ENCODE data around the gene LRRC74A.

DNA sequence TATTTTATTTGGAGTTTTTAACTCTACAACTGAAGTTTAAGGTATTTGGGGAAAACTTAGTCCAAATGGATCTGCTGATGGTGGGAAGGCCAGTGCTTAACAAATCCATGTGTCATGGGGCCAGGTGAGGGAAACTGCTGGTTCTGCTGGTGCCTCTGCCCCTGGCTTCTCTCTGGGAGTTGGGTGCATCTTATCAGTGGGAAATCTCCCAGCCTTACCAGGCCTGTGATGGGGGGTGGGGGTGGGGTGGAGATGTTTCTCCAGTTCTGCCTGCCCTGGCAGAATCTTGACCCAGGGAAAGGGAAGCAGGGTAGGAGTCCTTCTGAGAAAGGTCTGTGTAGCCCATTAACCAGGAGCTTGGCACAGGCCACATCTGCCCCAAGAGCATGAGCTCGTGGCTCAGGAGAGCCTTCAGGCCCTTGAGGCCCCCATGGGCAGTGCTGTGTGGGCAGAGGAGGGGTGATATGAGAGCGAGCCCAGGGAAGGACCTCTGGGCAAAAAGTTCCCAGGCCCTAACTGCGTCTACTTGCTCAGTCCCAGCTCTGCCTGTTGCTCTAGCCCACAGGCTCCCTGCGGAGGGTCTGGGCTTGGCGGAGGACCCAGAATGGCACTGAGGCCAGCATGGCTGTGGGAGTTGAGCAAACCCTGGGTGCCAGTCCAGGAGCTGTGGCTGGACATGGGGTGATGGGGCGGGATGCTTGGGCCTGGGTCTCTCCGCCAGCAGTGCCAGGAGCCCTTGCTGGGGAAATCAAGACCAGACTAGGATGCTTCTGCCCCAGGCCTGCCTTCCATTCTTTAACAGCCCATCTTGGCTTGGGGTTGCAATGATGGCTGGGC lies 46.8 kb upstream of the LRRC74A start:
- TF ChIP-seq, protein P1, sequence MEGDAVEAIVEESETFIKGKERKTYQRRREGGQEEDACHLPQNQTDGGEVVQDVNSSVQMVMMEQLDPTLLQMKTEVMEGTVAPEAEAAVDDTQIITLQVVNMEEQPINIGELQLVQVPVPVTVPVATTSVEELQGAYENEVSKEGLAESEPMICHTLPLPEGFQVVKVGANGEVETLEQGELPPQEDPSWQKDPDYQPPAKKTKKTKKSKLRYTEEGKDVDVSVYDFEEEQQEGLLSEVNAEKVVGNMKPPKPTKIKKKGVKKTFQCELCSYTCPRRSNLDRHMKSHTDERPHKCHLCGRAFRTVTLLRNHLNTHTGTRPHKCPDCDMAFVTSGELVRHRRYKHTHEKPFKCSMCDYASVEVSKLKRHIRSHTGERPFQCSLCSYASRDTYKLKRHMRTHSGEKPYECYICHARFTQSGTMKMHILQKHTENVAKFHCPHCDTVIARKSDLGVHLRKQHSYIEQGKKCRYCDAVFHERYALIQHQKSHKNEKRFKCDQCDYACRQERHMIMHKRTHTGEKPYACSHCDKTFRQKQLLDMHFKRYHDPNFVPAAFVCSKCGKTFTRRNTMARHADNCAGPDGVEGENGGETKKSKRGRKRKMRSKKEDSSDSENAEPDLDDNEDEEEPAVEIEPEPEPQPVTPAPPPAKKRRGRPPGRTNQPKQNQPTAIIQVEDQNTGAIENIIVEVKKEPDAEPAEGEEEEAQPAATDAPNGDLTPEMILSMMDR (IDR thresholded peaks at IDR 0.05; ENCODE audit: low read depth, low read length, poor library complexity, severe bottlenecking) = no peak
- TF ChIP-seq EZH2phosphoT487 (IDR thresholded peaks at IDR 0.05; ENCODE audit: borderline replicate concordance, low read length) = no peak

All from DOHH2 (cell line).